Stimulated activated CD8-positive, alpha-beta memory T cell treated with anti-CD3 and anti-CD28 coated beads, Interleukin-15, amount 100 ng/mL, for 1 hour (primary cell): Measurements from ENCODE around the gene PTPRG.

ENCODE experiments used
- DNase-seq: peaks from one replicate; pipeline ENCODE4 v3.0.0-alpha.2; 2020; ENCODE audit warnings: low read depth

The PTPRG gene

DNA sequence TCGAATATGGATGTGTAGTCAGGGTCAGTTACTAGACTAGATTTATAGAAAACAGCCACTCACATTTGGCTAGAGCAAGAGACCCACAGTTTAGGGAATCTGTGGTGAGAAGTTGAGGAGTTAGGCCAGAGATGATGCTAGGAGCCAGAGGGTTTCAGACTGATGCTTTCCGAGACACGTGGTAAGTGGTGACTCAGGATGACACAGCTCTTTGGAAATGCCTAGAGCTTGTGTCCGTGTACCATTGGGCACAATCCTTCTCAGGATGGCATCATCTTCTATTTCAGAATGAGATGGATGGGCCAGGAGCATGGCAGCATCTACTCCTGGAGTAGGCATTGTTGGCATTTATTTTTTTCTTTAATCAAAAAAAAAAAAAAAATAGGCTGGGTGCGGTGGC lies 28.5 kb downstream of the PTPRG start:
- no peak for DNase-seq

DNA sequence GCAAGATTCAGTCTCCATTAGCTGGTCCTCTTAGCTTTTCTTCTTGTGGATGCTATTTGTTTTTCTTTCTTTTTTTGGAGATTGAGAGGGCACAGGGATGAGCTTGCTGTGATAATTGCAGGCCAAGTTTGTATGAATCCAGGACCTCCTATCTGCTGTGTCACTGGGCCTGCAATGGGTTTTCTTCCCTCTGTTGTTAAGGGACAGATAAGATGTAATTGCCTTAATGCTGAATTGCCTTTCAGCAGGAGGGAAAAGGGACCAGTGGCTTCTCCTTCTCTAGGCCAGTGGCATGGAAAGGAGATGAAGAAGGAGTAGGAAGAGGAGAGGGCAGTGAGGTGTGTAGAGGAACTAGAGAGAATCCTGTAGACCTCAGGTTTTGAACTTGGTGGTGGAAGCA lies 29.9 kb downstream of the PTPRG start:
- DNase-seq: no peak

DNA sequence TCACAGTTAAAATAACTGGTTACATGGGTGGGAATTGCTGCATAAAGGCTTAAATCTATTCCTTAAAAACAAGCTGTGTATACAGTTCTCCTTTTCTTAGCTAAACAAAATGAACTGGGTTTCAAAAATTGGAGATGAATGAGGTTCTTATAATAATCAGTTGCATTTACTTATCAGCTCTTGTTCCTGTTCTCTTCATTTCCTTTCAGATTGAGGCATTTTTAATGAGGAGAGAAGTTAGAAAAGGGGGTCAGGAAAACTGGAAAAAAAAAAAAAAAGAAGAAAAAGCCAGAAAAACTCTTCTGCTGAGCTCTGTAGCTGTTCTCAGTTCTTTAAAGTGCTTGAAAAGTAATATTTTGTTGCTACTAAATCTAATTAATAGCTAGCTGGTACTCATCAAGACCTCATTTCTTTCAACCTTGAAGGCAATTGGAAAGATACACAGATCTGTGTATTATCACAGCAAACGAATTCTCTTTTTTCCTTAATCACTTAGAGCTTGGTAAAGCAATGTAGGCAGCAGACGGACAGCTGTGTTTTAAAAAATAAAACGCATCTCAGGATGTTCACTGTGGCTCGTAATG lies 32.2 kb downstream of the PTPRG start:
- no peak for DNase-seq

DNA sequence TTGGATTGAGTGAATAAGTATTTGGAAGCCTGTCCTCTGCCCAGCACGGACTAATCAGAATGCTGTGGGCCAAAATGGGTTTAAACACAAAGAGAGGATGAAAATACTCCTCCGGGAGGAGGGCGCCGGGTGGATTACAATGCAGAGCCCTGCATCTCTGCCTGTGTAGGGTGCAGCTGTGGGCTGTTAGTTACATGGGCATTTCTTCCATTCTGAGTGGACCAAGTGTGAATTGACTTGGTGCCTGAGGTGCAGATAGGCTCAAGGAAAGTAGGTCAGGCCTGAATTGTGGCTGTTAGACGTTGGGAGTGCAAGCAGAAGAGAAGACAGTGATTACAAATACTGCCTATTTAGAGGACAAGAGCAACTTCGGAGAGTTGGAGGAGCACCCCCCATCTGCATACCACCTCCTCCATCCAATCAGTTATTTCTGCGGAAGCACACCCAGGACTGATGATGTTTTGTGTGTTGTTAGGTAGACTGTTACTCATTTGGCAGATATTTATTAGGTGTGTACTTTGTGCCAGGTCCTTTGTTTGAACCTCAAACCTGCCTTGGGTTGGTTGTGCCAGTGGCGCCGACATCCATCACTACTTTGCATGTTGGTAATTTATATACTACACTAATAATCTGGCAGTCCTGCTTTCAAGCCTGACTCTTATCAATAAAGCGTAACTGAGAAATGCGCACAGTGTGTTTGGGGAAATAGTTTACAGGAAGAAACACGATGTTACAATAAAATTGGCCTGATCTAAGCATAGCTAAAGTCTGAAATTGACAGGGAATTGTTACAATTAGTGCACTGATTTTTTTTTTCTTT lies 33.0 kb downstream of the PTPRG start:
- DNase-seq: no peak

DNA sequence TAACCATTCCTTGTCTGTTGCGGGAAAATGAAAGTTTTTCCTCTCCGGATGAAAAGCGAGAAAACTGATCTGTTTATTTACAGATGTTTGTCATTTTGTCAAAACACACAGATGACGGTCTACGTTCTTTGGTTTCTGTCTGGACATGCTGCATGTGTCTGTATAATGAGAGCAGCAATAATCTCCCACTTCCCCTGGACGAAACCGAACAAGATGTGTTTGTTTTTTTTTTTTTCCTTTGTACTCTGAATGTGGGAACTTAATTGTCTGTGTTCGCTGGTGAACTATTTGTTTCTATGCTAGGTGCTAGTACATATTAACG lies 33.6 kb downstream of the PTPRG start:
- no peak for DNase-seq

DNA sequence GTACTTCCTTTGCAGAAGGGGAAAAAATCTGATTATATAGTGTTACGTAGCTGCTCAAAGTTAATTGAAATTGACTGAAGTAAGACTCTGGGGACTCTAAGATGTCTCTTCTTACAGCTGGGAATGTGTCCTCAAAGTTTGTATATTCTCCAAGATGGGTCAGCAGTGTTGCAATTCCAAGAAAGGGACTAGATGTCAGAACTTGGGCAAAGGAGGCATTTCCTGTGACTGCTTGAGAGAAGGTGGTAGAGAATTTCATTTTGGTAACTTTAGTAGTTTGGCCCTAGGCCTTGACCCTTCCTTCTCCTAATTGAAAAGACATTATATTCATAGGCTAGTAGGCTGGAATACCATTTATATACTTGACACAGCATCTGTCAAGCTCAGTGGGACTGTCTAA lies 33.9 kb downstream of the PTPRG start:
- DNase-seq: no peak

DNA sequence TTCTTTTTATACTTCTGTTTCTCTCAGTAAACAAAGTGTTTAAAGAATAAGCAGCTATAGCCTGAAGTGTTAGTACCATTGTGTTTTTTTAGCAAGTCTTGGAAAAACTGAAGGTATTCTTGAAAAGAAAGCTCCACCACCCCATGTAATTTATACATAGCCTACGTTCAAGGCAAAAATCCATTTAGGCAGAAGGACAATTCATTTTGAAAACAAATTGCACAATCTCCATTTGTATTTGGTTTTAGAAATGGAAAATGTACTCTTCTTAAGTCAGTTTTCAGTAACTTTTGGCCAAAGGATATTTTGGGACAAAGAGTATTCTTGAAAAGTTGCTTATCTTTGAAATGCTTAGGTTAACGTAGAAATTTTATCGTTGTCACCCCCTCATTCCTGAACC lies 34.5 kb downstream of the PTPRG start:
- DNase-seq: no peak

DNA sequence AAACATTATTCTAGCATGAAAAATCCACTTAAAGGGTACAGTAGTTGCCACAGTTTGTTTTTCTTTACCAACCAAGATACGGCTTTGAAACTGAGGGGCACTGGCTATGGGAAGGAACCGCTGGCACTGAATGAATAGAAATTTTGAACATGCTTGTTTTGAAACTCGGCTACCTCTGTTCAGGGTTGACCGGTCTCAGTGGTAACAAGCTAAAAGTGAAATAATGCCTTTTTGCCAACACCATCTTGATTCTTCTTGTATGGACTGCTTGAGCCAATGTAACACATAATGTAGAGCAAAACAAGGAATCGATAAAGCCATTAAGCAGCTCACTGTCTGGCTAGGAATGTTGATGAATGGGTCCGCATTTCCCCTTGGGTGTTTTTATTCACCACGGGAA lies 36.5 kb downstream of the PTPRG start:
- no peak for DNase-seq

DNA sequence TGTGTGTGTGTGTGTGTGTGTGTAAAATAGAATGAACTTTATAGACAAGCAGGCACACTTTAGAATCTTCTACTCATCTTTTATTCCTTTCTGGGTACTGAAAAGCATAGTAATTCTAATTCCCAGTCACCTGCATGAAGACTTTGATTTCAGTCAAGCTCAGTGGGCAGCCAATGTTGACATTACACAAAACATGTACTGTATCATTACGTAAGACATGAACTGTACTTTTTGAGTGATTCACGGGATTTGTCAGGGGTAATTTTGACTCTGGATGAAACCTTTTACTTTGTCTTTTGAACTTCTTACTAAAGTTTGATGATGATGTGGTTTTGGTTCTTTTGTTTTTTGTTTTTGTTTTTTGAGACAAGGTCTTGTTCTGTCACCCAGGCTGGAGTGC lies 38.8 kb downstream of the PTPRG start:
- no peak for DNase-seq

DNA sequence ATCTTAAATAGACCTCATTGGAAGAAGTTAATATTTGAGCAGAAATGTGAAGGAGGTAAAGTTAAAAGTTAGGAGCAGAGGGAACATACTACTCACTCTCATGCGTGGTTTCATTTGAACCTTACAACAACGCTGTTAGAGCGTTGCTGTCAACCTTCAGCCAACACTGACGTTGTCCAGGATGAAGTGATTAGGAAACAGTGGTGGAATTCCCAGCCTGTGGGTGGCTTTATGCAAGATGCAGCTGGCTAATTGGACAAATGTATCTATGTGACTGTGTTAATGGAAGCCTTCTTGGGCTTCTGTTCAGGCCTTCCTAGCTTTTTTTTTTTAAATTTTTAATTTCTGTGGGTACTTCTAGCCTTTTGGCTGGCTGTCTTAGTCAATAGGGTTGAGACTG lies 40.5 kb downstream of the PTPRG start:
- no peak for DNase-seq

DNA sequence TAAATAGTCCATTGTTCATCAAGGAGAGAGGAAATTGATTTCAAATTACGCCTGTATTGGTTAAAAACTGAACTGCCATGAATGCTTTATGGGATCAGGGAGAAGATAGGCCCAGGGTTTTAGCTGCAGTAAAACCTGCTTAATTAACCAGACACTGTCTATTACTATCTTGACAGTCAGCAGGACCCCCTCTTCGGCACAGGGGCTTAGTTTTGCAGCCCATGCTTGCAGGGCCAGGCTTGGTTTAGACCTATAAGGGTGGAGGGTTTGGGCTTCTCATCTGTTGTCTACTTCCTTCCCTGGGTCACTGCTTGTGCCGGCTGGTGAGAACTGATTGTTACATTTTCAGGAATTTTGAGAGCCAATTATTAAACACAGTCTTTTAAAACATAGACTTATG lies 41.1 kb downstream of the PTPRG start:
- no peak for DNase-seq

DNA sequence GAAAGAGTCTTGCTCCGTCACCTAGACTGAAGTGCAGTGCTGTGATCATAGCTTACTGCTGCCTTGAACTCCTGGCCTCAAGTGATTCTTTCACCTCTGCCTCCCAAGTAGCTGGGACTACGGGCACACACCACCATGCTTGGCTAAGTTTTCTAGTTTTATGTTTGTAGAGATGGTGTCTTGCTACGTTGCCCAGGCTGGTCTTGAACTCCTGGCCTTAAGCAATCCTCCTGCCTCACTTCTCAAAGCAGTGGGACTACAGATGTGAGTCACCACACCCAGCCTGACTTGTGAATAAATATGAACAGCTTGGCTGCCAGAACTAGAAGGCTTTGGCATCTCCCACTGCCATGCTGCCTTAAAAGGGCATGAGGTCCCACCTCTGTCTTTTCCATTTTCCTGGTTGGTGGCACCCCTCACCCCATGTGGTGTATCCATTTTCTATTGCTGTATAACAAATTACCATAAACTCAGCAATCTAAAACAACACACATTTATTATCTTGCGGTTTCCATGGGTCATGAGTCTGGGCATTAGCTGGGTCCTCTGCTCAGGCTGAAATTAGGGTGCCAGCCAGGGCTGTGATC lies 44.3 kb downstream of the PTPRG start:
- DNase-seq: no peak

DNA sequence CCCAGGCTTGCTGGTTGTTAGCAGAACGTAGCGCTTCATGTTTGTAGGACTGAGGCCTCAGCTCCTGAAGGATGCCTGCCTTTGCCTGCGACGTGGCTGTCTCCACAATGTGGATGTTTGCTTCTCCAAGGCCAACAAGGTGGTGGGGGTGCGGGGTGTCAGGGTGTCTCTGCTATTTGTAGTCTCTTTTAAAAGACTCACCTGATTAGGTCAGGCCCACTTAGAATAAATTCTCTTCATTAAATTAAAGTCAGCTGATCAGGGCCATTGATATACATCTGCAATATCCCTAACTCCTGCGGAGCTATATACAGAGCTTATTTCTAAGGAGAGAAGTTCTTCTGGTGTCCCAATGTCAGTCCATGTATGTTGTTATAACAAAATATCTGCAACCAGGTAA lies 44.8 kb downstream of the PTPRG start:
- DNase-seq: no peak

DNA sequence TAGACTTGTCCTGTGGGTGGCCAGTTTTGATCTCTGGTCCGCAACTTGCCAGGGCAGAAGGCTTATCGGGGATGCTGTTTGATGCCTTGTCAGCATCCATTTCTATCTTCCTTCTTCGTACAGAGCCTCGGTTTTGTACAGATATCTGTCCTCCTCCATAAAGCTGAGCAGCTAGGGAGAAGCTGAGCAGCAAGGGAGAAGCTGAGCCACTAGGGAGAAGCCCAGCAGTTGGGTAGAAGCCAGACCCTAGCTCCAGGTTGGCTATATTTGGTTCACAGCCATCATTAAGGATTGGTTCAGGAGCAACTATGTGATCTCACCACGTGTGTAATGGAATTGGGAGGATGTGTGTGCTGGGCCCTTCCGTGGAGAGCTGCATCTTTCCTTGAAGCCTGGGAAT lies 46.7 kb downstream of the PTPRG start:
- DNase-seq: no peak

DNA sequence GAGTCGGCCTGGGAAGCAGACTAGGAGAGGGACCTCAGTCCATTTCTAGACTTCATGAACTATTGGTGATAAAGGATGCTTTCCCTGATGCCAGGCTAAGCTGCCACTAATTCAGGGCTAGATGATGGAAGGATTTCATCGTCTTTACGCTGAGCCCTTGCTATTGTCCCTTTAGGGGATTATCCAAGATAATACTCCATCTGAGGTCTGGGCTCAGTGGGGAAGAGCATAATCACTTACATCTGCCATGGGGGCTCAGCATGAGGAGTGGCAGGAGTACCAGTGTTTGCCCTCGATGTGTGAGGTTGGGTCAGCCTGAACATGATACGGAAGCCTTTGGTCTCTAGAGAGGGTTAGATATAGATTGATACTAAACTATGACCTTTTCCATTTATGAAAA lies 47.3 kb downstream of the PTPRG start:
- no peak for DNase-seq

DNA sequence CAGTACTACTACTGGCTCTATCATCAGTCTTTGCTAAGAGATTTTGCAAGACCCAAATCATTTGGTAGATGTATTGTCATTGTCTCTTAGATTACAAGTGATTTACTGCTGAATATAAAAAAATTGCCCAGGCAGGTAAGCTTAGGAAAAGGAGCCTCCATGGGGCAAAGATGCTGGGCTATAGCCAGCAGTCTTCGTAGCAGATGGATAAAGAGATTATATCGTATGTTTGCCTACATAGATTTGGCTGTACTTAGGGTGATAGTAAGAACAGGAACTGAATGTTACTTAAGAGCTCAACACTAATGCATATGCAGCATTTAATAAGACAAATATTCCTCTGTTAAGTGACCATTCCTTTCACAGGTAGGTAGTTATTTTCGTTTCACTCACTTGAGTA lies 48.9 kb downstream of the PTPRG start:
- DNase-seq: no peak

DNA sequence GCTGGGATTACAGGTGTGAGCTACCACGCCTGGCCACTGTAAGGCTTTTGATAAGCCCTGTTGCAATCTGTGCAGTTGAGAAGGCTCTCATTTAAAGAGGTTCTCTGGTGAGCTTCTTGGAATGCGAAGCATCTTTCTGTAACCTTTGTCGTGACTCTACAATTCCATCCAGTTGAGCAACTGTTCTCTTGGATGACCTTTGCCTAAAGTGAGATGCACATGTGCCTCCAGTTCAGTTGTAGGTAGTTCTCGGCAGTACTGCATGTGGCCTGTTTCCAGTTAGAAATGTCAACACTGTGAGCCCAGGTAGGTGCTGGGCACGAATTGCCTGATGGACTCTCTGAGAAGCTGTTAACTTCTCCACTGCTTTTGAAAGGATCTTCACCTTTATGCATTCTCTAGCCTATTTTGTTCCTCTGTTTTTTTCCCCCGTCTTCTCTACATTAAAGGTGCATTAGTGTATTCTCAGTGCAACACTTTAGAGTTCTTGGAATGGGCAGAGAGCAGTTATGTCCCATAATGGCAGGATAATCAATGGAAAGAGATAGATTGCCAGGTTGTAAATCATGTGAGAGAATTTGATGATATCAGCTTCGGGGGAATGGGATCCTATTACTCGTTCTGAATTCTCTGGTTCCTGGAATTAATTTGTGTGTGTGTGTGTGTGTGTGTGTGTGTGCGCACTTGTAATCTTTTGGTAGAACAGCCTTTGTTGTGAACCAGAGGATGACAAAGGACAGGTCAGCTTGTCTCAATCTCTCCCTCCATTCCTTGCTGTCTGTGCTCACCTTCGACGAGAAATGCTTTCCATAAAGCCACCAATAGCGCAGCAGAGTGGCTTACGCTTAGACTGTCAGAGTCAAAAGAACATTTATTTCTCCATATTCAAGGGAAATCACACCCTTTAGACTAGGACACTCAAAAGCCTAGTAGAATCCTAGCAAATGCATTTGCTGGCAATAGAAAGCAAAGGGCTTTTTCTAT lies 51.1 kb downstream of the PTPRG start:
- no peak for DNase-seq

DNA sequence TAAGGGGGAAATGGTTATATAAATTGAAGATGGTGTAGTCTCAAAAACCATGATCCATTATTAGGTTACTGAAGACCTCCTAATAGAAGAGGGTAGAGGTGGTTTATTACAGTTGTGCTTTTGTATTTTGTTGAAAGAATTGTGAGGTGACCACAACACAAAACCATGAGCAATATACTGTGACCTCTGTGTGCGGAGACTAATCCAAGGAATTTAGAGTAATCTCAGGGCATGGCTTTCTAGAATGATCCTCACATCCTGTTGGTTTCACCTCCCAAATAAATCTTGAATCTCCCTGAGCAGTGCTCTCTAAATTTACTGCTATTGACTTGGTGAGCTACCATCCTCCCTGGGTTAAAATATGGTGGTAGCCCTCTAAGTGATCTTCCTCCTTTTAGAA lies 52.3 kb downstream of the PTPRG start:
- no peak for DNase-seq

DNA sequence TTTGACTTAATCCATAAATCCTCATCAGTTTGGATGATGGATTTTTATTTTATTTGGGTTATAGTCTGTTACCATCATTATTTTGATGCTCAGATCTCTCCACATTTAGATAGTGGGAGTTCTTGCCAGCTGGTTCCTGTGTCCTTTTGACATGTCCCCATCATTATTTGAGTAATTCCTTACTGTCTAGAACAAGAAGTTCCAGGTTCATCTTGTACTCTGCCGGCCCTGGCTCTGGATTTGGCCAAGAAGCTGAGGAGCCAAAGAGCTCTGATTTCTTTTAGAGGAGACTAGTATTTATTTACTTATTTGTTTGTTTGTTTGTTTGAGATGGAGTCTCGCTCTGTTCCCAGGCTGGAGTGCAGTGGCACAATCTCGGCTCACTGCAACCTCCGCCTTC lies 54.3 kb downstream of the PTPRG start:
- no peak for DNase-seq

DNA sequence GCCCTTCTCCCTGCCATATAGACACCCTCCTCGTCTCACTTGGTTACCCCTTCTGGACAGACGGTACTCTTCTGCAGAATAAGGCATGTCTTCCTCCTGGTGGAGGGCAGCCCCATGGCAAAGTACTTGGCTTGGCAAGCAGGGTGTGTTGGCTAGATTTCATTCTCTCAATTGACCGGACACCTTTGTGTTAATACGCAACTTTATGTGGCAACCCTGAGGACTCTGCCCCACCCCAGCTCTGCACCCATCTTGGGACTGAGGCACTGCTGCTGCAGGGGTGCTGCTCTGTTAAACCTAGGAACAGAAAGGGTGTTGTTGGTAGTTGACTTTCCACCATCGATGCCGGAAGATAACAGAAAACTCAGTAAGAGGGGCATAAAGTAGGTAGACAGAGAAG lies 55.2 kb downstream of the PTPRG start:
- DNase-seq: no peak

DNA sequence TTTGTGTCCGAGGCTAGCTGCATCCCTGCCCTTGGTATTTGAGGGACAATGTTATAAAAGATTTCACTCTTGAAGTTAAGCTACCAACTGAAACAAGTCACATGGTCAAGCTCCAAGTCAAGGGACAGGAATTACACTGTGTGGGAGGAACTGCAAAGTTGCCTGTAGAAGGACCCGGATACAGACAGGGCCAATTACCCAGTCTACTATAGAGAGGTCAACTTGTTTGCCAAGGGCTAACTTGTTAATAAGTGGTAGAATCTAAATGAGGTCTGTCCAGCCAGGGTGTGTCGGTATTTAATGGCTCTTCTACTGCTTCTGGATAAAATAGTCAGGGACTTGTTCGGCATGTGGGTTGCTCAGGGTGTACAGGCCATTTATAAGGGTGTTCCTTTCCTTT lies 55.7 kb downstream of the PTPRG start:
- no peak for DNase-seq

DNA sequence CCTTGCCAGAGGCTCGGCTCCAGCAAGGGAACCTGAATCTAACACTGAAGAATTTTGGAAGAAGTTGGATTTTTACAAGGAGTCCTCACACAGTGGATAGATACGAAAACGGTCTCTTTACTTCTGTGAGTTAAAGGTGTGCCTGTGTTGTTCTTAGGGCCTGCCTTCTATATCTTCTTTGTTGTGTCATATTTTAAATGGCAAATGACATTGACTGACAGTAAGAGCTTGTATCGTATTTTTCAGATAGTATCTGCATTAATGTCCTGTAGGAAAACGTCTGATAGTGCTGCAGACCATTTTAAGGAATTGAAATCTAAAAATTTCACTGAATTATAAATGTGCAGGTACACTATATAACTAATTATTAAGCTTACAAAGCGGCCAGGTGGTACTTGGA lies 56.3 kb downstream of the PTPRG start:
- no peak for DNase-seq

DNA sequence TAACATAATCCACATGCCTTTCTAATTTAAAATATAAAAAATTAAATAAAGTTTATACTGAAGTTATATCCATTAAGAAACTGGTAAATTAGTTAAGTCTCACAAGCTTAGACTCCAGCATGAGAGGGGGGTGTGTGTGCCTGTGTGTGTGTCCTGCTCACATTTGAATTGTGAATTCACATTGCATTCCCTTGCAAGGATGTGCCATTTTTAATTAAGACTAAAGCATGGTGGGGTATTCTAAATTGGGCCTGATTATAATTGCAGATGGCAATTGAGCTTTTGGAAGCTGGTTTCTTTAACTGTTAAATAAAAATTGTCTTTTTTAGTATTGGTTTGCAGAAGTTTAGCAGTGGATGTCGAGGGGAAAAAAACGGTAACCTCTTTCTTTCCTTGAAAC lies 56.9 kb downstream of the PTPRG start:
- DNase-seq: no peak
